LoVo (cell line): Measurements from ENCODE around the gene DARS1.
"Not testable (repeated sequence)": the region's sequence is repeated elsewhere in the genome, so short reads cannot be mapped to it uniquely, and the experiment has no call there.

Experiments used
- DNase-seq: peaks from one replicate; pipeline ENCODE4 v3.0.0-alpha.2; 2016; ENCODE audit warnings: low spot score

The DARS1 gene

DNA sequence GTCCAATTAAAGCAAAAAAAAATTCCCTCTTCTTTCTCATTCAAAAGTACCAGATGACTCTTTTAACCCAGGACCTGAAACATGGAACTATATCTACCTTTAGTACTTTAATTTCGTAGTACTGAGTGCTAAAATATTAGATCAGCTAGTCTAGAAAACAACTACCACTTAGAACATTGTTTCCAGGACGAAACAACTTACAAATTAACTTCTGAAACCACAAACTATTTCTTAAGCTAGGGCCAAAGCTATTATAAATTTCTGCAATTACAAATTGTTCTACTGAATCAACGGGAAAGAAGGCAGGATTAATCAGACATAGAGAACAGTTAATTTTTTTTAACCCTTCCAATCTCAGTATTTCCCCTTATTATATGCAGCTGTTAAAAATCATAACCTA lies 39.9 kb downstream of the DARS1 start:
- DNase-seq, result no peak

DNA sequence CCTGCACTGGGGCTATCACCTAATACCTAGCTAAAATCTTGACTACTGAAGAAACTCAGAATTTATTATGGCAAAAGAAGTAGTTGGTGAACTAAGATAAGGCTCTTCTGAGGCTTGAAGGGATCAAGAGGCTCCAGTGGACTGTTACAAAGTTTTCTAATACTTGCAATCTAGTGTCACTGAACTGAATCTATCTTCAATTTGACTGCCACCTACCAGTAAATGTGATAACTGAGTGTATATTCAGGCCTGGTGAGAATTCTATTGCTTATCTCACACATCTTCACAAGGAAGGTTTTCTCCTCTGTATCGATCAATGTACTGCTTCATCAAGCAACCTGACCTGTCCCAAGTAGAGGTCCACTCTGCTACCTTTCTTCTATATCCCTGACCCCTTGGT lies 40.8 kb downstream of the DARS1 start:
- no peak for DNase-seq

DNA sequence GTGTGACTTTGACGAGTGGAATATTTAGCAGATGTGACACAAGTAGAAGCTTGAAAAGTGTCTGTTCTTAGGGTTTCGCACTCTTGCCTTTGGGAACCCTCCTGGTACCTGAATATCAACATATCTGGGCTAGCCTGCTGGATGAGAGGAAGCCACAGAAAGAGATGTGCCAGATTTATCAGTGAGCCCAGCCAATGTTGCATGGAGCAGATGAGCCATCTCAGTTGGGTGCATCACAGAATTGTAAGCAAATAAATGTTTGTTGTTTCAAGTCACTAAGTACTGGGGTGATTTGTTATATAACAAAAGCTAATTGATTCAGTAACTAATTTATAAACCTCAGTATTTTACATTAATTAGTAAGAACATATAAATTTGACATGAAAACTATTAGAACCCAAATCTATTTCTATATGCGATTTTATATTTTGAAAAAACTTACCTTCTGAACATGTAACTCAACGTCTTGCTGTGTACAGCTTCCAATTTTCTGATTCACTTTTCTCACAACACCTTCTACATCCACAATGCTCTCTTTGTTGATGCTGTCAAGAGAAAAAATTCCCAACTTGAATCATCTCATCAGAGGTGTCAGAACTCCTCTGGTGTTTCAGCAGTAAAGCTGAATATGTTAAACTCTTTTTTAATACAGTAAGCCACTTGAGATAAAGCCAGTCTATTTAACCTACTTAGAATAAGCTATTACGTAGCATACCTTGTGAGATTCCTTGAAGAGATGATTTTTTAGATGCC lies 42.3 kb downstream of the DARS1 start:
- no peak for DNase-seq

DNA sequence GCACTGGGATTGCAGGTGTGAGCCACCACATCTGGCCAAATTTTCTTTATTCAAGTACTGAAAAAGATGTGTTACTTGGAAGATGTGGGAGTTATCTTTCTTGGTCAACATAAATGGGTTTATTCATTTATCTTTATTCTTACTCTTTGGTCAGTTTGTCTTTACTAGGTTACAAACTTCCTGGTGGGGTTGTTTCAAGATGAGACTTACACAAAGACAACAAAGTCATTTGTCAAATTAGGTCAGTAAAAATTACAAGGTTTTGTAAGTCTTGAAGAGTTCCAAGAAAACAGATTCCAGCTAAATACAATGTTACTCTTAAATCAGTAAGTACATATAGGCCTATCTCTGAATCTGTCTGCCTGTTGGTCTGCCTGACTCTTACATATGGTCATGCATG lies 48.9 kb downstream of the DARS1 start:
- DNase-seq, result no peak

DNA sequence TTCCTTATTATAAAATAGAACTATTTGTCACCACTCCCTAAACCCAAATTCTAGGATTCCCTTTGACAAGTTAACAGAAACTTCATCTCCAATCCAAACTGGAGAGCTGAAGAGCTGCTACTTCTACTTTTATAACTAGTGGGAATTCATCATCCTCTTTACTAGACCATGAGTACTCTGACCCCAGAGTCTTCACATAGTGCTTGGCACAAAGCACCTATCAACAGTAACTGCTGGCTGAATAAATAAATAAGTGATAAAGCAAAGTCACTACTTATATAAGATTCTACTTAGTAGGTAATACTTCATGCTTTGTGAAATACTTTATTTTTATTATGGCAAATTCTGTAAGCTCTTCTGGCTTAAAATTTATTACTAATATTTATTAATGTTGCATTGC lies 49.5 kb downstream of the DARS1 start:
- DNase-seq, result no peak

DNA sequence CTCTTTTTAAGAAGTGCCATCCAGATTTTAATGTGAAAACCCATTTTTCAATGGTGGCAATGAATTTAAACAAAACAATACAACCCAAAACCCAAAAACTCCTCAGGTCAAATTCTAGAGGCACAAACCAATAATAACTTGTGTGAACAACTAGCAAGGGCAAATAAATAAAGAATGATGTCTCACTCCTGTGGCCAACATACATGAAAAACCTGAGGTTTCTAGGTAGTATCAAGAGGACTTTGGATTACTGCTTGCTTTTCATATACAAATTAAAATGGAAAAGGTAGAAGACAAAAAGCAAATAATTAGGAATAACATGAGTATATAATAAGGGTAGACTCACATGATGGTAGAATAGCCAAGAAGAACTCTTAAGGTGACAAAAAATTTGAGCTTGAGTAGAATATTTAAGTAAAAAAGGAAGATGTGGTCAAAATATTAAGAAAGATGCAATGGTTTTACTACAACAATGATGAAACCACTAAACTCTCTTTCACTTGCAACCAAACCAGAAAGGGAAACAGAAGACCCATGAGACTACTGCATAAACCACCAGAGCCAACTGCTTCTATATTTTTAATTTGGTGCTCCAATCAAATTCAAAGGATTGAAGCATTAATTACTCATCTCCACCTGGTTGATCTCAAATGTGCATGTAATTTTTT lies 53.5 kb downstream of the DARS1 start:
- no peak for DNase-seq

DNA sequence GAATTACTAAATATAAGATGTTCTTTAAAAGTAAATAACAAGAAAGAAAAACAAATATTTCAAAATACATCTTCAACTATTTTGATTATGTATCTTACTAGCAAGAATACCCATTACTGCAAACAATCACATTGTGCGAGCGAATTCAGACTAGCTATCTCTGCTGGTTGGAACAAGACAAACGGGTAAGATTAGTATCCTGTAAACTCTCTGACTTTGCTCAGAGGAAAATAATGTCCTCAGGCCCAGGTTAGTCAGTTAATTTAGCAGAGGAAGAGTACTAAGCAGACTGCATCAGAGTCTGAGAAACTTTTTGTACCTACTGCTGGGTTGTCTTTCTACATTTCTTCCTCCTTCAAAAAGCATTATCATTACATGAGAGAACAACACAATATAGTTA lies 58.8 kb downstream of the DARS1 start:
- DNase-seq, result no peak

DNA sequence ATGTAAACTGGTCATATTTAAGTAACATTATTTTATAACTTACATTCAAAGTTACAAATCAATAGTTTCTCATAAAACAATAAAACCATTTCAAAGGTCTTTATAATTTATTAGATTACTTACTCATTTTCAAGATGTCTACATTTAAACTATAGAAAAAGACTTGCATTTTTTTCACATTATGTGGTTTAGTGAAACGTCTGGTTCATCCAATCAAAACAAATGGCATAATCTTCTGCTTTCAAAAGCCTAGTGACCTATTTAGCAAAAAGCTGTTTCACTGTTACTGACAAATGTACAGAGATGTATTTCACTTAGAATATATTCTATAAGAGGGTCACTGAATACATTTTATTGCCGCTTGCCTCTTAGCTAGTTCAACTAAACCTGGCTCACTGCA lies 59.9 kb downstream of the DARS1 start:
- no peak for DNase-seq

DNA sequence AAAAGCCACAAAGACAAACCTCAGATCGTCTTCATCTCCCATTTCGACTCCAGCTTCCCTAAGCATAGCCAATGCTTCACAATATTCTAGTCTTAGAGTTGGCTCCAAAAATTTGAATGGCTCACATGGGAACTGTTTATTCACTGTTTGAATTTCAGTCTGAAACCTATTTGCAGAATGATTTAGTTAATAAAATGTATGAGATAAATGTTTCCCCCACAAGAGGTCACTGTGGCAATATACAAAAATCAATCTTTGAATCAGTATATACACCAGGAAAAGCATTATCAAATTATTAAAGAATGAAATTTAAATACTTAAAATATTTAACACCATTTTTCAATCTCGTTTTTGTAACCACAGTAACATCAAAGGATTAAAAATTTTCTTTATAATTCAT lies 69.2 kb downstream of the DARS1 start:
- peak; percentile 21 for DNase-seq

DNA sequence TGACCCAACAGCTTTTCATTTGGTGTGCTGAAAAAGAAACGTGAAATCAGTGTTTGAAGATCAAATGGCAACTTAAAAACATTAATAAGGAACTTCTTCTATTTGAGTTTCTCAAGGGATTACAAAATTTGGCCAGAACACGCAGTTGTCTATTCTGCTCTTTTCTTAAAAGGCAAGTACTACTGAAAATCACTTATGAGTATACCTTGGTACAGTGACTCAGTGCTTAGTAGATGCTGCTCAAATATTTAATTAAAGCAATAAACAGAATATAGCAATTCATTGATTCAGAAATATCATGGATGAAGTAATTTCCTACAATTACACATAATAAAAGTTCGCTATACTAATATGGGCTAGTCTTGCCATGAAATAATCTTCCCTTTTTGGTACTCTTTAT lies 70.9 kb downstream of the DARS1 start:
- DNase-seq, result no peak

DNA sequence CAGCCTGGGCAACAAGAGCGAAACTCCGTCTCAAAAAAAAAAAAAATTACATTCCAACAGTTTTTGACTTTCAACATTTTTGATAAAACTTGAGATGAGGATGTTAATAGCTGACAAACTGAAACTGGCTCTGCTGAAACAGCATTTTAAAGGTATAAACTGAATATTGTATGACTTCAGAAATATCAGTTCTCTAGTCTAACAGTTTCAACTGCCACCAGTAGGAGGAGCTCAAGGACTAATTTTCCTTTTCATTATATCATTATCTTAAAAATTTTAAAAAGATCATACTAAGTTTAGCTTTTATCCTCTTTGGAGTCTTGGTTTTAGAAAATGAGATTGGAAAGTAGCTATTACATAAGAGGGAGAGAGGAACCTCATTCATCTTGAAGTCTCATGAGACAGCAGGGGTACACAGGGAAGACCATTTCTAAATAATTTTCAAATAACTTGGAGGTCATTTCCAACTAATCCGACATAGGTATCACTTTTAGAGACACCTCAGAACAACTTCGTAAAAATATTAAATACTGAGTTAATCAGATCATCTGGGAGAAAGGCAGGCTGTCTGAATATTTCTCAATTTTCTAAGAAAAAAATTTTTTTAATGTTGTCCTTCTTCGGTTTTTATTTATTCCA lies 71.6 kb downstream of the DARS1 start:
- peak; percentile 35 for DNase-seq

DNA sequence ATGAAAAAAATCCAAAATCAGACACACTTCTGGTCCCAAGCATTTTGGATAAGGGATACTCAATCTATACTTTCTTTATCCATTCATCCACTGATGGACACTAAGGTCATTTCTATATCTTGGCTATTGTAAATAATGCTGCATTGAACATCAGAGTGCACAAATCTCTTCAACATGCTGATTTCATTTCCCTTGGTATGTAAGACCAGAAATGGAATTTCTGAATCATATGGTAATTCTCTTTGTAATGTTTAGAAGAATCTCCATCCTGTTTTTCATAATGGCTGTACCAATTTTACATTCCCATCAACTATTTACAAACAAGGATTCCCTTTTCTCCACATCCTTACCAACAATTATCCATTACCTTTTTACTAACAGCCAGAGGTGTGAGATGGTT lies 75.5 kb downstream of the DARS1 start:
- DNase-seq, result no peak

DNA sequence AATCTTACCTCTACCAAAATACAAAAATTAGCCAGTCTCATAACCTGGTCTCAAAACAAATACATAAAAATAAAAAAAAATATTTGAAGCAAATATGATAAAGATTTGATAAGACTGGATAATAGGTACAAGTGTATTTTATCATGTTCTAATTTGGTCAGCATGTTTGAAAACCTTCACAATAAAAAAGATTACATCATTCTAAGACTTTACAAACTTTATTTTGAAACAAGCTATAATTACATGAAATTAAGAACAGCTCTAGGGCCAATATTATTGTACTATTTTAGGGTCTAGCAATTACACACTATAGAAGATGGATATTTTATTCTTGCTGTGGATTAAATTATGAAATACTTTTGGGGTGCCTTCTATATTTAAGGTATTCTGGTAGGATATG lies 79.7 kb downstream of the DARS1 start:
- DNase-seq, result no peak

DNA sequence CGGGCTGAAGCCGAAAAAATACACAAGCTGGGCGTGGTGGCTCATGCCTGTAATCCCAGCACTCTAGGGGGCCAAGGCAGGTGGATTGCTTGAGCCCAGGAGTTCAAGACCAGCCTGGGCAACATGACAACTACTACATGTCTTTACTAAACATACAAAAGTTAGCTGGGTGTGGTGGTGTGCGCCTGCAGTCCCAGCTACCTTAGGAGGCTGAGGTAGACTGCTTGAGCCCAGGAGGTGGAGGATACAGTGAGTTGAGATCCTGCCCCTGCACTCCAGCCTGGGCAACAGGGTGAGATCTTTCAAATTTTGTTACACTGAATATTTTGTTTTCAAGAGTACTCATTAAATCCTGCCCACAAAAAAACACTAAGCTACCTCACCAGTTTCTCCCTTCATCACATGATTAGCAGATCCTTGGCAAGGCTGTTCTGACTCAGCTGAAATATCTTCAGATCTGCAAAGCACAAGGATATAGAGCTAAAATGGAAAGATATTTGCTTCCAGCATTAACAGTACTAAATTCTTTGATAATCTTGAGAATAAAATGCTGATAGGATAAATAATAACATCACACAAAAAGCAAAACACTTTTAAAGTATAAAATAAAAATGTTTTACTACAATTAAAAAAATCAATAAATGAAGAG lies 81.0 kb downstream of the DARS1 start:
- DNase-seq, result no peak

DNA sequence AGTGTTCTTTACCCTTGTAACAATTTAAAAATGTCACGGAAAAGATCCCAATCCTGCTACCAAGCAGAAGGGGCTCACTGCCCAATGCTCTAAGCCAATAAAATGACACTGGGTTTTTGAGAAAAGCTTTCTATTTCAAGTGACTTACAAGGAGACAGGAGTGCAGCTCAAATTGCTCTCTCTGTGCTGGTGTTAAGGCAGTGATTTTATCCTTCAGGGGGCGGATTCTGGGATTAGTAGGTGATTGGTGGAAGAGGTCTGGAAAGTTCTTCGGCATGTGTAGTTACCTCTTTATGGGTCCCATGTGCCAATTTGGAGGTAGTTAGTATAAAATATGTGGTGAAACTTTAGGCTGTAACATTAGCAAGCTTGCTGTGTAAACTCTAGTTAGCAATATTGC lies 81.8 kb downstream of the DARS1 start:
- DNase-seq, result no peak

DNA sequence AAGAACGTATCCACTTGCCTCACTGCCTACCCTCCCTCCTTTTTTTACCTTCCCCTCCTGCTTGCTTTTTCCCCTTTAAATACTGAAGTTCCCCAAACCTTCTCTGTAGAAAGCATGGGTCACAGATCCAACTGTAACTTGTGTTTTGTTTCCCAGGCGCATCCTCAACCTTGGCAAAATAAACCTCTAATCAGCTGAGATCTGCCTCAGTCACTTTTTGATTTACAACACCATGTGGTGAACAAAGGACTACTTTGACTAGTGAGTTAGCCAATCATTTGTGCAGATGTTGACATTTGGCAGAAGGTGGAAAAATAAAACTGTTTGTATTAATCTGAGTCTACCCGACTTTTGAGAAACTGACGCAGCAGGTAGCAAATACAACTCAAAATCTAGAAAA lies 85.9 kb downstream of the DARS1 start:
- DNase-seq, result no peak

DNA sequence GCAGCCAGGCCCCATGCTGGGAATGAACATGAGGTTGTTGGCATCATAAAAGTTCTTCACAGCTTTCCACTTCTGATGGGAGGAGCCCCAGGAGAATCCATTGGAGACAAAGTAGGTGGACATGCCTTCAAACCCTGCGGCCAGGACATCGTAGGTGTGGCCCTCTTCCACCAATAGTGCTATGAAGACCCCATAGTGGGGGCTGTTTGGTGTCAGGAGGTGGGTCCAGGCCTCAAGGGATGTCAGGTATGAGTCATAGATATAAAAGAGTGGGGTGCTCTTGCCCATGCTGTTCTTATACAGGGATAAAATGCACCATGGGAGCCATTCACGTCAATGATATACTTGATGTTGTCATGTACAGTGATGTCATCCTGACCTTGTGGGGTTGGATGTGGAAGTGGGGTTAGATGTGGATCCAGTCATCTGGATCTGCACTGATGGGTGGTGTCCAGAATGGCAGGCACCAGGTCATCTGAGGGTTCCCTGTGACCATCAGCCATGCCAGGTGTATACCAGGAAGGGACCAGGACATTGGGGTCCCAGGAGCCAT lies 87.1 kb downstream of the DARS1 start:
- no peak for DNase-seq

DNA sequence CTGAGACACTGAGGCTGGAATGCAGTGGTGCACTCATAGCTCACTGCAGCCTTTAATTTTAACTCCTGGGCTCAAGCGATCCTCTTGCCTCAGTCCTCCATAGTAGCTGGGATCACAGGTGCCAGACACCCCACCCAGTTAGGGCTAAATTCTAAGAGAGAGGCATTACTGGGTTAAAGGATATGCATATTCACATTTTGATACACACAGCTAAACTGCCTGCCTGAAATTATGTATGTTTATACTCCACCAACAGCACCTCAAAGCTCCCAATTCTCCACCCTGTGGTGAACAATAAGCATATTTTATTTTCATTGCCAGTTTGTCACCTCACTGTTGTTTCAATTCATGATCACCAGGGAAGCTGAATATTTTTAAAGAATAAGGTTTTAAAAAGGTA lies 90.5 kb downstream of the DARS1 start:
- DNase-seq, result no peak

DNA sequence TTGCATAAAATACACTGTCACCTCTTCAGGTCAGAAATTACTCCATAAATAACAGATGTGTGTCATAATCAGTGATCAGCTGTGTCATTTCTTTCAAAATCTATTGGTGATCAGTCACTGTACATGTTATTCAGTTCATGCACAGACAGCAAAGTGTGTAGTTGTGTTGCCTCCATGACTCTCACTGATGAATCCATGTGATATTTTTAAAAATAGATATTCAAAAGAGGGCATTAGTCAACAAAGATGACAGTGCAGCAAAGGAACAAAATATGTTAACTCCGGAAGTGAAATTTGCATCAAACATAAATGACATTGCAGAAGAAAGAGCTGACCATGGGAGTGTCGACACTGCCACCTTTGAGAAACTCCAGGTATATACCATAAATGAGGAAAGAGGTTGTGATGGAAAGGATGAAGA lies 92.0 kb downstream of the DARS1 start:
- DNase-seq, result no peak

DNA sequence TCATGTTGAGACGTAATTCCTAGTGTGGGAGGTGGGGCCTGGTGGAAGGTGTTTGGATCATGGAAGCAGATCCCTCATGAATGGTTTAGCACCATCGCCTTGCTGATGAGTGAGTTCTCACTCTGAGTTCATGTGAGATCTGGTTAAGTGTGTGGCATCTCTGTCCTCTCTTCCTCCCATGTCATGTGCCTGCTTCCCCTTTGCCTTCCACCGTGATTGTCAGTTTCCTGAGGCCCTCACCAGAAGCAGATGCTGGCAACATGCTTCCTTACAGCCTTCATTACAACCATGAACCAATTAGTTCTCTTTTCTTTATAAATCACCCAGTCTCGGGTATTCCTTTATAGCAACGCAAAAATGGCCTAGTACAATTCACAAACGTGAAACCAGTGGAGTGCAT lies 94.6 kb downstream of the DARS1 start:
- no peak for DNase-seq

DNA sequence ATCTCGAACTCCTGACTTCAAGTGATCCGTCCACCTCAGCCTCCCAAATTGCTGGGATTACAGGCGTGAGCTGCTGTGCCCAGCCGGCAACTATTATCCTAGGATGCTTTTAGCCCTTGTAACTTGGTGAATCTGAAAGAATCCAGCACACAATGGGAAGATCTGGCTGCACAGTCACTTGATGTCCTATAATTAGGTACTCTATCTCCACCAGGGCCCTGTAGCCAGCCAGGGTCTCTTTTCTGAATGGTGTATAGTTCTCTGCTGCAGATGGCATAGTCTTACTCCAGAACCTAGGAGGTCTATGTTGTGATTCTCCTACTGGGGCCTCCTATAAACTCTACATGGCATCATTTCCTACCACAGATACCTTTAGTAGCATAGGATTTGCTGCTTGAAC lies 95.3 kb downstream of the DARS1 start:
- DNase-seq, result no peak

DNA sequence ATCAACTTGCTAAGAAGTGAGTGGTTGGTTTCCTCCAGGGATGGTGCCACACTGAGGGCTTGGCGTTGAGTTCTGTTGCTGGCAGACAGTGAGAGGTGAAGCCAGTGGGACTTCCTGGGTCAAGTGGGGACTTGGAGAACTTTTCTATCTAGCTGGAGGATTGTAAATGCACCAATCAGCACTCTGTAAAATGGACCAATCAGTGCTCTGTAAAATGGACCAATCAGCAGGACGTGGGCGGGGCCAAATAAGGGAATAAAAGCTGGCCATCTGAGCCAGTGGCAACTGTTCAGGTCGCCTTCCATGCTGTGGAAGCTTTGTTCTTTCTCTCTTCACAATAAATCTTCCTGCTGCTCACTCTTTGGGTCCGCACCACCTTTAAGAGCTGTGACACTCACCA lies 96.8 kb downstream of the DARS1 start:
- not testable (repeated sequence) for DNase-seq

DNA sequence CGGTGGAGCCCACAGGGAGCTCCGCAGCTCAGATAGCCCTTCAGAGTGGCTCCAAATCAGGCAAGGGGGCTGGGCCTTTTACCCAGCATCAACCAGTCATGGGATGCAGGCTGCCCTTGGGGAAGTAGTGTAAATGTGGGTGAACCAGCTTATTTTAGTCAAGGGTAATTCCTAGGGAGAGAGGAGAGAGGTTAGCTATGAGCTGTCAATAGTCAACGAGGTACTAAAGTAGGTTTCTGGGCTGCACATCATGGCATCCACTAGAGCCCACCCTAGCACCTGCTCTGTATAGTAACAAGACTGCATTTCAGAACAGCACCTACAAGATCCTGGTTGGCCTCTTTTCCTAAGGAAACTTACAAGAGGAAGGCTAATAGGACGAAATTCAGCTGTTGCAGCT lies 99.7 kb downstream of the DARS1 start:
- DNase-seq, result no peak
